ENCODE data around the gene POTEG.
"Not testable (repeated sequence)": the region's sequence is repeated elsewhere in the genome, so short reads cannot be mapped to it uniquely, and the experiment has no call there.

Gene POTEG

GRCh38 chr14:19390230-19390629 lies 43.9 kb downstream of the POTEG start:
- in situ Hi-C loops (cut with HindIII; ENCODE audit: low pct_ligation_motif_present, low sequenced_read_pairs), result not testable (repeated sequence)

GRCh38 chr14:19388741-19389140 lies 45.4 kb downstream of the POTEG start:
- DNase-seq; H3K36me3 ChIP-seq (replicated peaks); in situ Hi-C loops (cut with HindIII; ENCODE audit: low pct_ligation_motif_present, low sequenced_read_pairs); H3K27ac ChIP-seq; H3K4me3 ChIP-seq (ENCODE audit: low read depth, low read length); H3K27me3 ChIP-seq (replicated peaks): not testable (repeated sequence)

More at GRCh38 chr14:19390230-19390629, 43.9 kb downstream of the POTEG start:
- not testable (repeated sequence) for H3K27me3 ChIP-seq (replicated peaks); H3K27ac ChIP-seq; DNase-seq; H3K36me3 ChIP-seq (replicated peaks); H3K4me3 ChIP-seq (ENCODE audit: low read depth, low read length)

GRCh38 chr14:19386996-19387395 lies 47.1 kb downstream of the POTEG start:
- in situ Hi-C loops (cut with HindIII; ENCODE audit: low pct_ligation_motif_present, low sequenced_read_pairs); H3K36me3 ChIP-seq (replicated peaks); H3K27me3 ChIP-seq (replicated peaks); H3K27ac ChIP-seq; DNase-seq; H3K4me3 ChIP-seq (ENCODE audit: low read depth, low read length): not testable (repeated sequence)

GRCh38 chr14:19386309-19386708 lies 47.8 kb downstream of the POTEG start:
- H3K27ac ChIP-seq; H3K27me3 ChIP-seq (replicated peaks); H3K36me3 ChIP-seq (replicated peaks); DNase-seq; H3K4me3 ChIP-seq (ENCODE audit: low read depth, low read length); in situ Hi-C loops (cut with HindIII; ENCODE audit: low pct_ligation_motif_present, low sequenced_read_pairs): not testable (repeated sequence)

GRCh38 chr14:19384088-19384781 lies 49.9 kb downstream of the POTEG start:
- in situ Hi-C loops (cut with HindIII; ENCODE audit: low pct_ligation_motif_present, low sequenced_read_pairs); H3K27ac ChIP-seq; H3K27me3 ChIP-seq (replicated peaks); DNase-seq; H3K4me3 ChIP-seq (ENCODE audit: low read depth, low read length); H3K36me3 ChIP-seq (replicated peaks): not testable (repeated sequence)

GRCh38 chr14:19383008-19383584 lies 51.0 kb downstream of the POTEG start:
- H3K27me3 ChIP-seq (replicated peaks); in situ Hi-C loops (cut with HindIII; ENCODE audit: low pct_ligation_motif_present, low sequenced_read_pairs); DNase-seq; H3K27ac ChIP-seq; H3K4me3 ChIP-seq (ENCODE audit: low read depth, low read length); H3K36me3 ChIP-seq (replicated peaks): not testable (repeated sequence)

GRCh38 chr14:19380137-19380536 lies 54.0 kb downstream of the POTEG start:
- H3K27me3 ChIP-seq (replicated peaks); in situ Hi-C loops (cut with HindIII; ENCODE audit: low pct_ligation_motif_present, low sequenced_read_pairs); DNase-seq; H3K4me3 ChIP-seq (ENCODE audit: low read depth, low read length); H3K36me3 ChIP-seq (replicated peaks); H3K27ac ChIP-seq: not testable (repeated sequence)

GRCh38 chr14:19374451-19374903 lies 59.7 kb downstream of the POTEG start:
- H3K27me3 ChIP-seq (replicated peaks); DNase-seq; H3K36me3 ChIP-seq (replicated peaks); H3K27ac ChIP-seq; H3K4me3 ChIP-seq (ENCODE audit: low read depth, low read length); in situ Hi-C loops (cut with HindIII; ENCODE audit: low pct_ligation_motif_present, low sequenced_read_pairs): not testable (repeated sequence)

- H3K4me3 ChIP-seq (ENCODE audit: low read depth, low read length); H3K27ac ChIP-seq; in situ Hi-C loops (cut with HindIII; ENCODE audit: low pct_ligation_motif_present, low sequenced_read_pairs); DNase-seq; H3K36me3 ChIP-seq (replicated peaks); H3K27me3 ChIP-seq (replicated peaks): not testable (repeated sequence)
These were observed 61.2 kb downstream of the POTEG start for GRCh38 chr14:19372813-19373500.

- H3K27me3 ChIP-seq (replicated peaks); H3K27ac ChIP-seq; H3K36me3 ChIP-seq (replicated peaks); DNase-seq; H3K4me3 ChIP-seq (ENCODE audit: low read depth, low read length); in situ Hi-C loops (cut with HindIII; ENCODE audit: low pct_ligation_motif_present, low sequenced_read_pairs): not testable (repeated sequence)
These were observed 62.4 kb downstream of the POTEG start for GRCh38 chr14:19371767-19372166.

GRCh38 chr14:19362803-19363202 lies 71.3 kb downstream of the POTEG start:
- H3K27me3 ChIP-seq (replicated peaks); H3K4me3 ChIP-seq (ENCODE audit: low read depth, low read length); H3K36me3 ChIP-seq (replicated peaks); H3K27ac ChIP-seq; DNase-seq; in situ Hi-C loops (cut with HindIII; ENCODE audit: low pct_ligation_motif_present, low sequenced_read_pairs): not testable (repeated sequence)

- in situ Hi-C loops (cut with HindIII; ENCODE audit: low pct_ligation_motif_present, low sequenced_read_pairs); DNase-seq; H3K27me3 ChIP-seq (replicated peaks); H3K4me3 ChIP-seq (ENCODE audit: low read depth, low read length); H3K36me3 ChIP-seq (replicated peaks); H3K27ac ChIP-seq: not testable (repeated sequence)
These were observed 71.8 kb downstream of the POTEG start for GRCh38 chr14:19362323-19362722.

- H3K27me3 ChIP-seq (replicated peaks); H3K27ac ChIP-seq; in situ Hi-C loops (cut with HindIII; ENCODE audit: low pct_ligation_motif_present, low sequenced_read_pairs); H3K4me3 ChIP-seq (ENCODE audit: low read depth, low read length); H3K36me3 ChIP-seq (replicated peaks); DNase-seq: not testable (repeated sequence)
These were observed 72.4 kb downstream of the POTEG start for GRCh38 chr14:19361636-19362253.

- H3K4me3 ChIP-seq (ENCODE audit: low read depth, low read length); DNase-seq; H3K27ac ChIP-seq; in situ Hi-C loops (cut with HindIII; ENCODE audit: low pct_ligation_motif_present, low sequenced_read_pairs); H3K36me3 ChIP-seq (replicated peaks); H3K27me3 ChIP-seq (replicated peaks): not testable (repeated sequence)
These were observed 73.1 kb downstream of the POTEG start for GRCh38 chr14:19360937-19361635.

Data from brain microvascular endothelial cell (primary cell).